ENCODE measurements around the gene INO80D. TPM values are rescaled to one million over a fixed set of nuclear protein-coding genes. Genes with fewer than 3 reads are reported as not detected.

The INO80D gene
- total and polyA plus RNA-seq, 2 of the 13 experiments (the other 11 are each of a cell fraction or from before 2014, with no cell fraction given): 7.6 to 7.9 TPM

- peak; percentile 97; the same call in 1 of the 2 replicates for TF ChIP-seq BRD4 (CRISPR knock-in tag; IDR thresholded peaks at IDR 0.05)
- TF ChIP-seq ZNF318 (CRISPR knock-in tag; IDR thresholded peaks at IDR 0.05): peak; percentile 81
- TF ChIP-seq NFYB (CRISPR knock-in tag; IDR thresholded peaks at IDR 0.05): no peak; the same call in 1 of the 2 replicates
- no peak for TF ChIP-seq SMC3 (IDR thresholded peaks at IDR 0.05; ENCODE audit: low read length)
- no peak for TF ChIP-seq ZC3H4 (CRISPR knock-in tag; IDR thresholded peaks at IDR 0.05; ENCODE audit: borderline replicate concordance)
- TF ChIP-seq THYN1 (CRISPR knock-in tag; IDR thresholded peaks at IDR 0.05; ENCODE audit: borderline replicate concordance, low read depth): no peak
- TF ChIP-seq ZNF567 (CRISPR knock-in tag; IDR thresholded peaks at IDR 0.05; ENCODE audit: borderline replicate concordance): no peak; the same call in 1 of the 2 replicates
- TF ChIP-seq RFXANK (CRISPR knock-in tag; IDR thresholded peaks at IDR 0.05): 0 out of 2 replicates have a peak, but pooled peaks have one; percentile 49
- TF ChIP-seq AHR (CRISPR knock-in tag; IDR thresholded peaks at IDR 0.05): no peak; the same call in 1 of the 2 replicates
- no peak; the same call in 1 of the 2 replicates for TF ChIP-seq TOPORS (CRISPR knock-in tag; IDR thresholded peaks at IDR 0.05)
- TF ChIP-seq ELF1 (CRISPR knock-in tag; IDR thresholded peaks at IDR 0.05): peak; percentile 82
- TF ChIP-seq ZNF136 (CRISPR knock-in tag; IDR thresholded peaks at IDR 0.05; ENCODE audit: low read depth): peak; percentile 97; the same call in 1 of the 2 replicates
- TF ChIP-seq KDM3A (CRISPR knock-in tag; IDR thresholded peaks at IDR 0.05; ENCODE audit: low read depth): peak; percentile 84; the same call in 1 of the 2 replicates
- no peak for TF ChIP-seq ZNF101 (CRISPR knock-in tag; IDR thresholded peaks at IDR 0.05; ENCODE audit: borderline replicate concordance, low read depth)
- TF ChIP-seq RORA (CRISPR knock-in tag; IDR thresholded peaks at IDR 0.05): peak; percentile 91; the same call in 1 of the 2 replicates
- TF ChIP-seq NFAT5 (CRISPR knock-in tag; IDR thresholded peaks at IDR 0.05): no peak
Measured at GRCh38 chr2:205975082-205975949, 110.7 kb downstream of the INO80D start (continued).

All from HepG2 (cell line).